NOMO-1 treated with dmso at 0.1 percent for 144 hours (cell line): Measurements from ENCODE around the gene ADGRL4.

ENCODE experiments used
- DNase-seq: peaks from one replicate; lab custom pipeline; 2025; ENCODE audit not compliant: unreplicated experiment; lab: John Stamatoyannopoulos, UW

The ADGRL4 gene

DNA sequence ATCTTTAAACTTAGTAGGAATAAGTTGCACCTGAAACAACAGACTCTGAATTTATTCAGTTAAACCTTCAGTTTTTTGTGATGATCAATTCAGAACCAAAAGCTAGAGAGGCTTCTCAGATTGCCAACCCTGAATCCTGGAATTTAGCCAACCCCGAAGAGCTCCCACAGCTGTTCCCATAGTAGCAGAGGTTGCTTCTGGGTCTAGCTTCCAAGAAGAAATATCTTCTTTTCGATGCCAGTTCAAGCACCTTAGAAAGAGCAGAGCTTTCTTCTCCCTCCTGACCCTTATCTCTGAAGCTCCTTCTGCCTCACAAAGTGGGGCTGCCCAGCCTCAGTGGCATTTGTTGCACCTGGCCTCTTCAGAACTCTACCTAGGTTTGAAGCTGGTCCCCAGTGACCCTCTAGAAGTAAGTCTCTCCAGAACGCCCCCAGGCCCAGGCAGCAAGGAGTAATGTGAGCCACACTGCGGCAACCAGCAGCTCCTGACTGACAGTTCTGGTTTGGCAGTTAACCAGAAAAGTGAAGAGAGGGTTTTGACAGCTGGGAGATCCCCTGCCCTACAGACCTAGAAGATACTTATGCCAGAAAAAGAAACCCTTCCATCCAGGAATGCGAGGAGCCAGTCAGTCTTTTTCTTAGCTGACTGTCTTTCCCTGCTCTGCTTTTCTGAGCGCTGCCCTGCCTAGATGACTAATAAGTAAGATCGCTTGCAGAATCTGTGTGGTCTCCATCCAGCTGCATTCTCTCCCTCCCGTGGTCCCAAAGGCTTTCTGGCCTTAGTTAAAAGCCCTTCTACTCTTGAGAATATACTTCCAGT is 165.9 kb downstream of the ADGRL4 start:
- no peak for DNase-seq
